ENCODE results near the gene KPRP.

The KPRP gene, protein sequence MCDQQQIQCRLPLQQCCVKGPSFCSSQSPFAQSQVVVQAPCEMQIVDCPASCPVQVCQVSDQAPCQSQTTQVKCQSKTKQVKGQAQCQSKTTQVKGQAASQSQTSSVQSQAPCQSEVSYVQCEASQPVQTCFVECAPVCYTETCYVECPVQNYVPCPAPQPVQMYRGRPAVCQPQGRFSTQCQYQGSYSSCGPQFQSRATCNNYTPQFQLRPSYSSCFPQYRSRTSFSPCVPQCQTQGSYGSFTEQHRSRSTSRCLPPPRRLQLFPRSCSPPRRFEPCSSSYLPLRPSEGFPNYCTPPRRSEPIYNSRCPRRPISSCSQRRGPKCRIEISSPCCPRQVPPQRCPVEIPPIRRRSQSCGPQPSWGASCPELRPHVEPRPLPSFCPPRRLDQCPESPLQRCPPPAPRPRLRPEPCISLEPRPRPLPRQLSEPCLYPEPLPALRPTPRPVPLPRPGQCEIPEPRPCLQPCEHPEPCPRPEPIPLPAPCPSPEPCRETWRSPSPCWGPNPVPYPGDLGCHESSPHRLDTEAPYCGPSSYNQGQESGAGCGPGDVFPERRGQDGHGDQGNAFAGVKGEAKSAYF

DNA sequence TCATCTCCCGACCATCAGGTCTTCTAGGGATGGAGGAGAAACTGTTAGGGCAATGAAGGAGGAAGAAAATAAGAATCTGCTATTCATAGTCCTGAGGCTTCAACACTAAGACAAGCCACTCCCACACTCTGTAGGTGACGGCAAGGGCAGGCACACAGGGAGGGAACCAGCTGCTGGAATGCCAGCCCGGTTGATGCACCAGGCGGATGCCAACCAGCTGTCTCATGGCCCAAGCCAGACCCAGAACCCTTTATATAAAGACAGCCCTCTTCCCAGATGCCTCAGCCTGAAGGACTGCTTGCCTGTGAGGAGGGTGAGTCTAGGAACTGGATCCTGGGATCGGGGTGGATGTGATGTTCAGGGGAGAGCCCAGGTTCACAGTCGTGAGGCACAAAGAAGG lies at the start of gene KPRP:
Gene KPRP (plus strand): TSS at position 279 of the 400 bp plus-strand sequence. CDS start 1,564 bp downstream, outside the sequence.
- no peak for DNase-seq (ENCODE audit: low read depth in 2 of 2)

DNA sequence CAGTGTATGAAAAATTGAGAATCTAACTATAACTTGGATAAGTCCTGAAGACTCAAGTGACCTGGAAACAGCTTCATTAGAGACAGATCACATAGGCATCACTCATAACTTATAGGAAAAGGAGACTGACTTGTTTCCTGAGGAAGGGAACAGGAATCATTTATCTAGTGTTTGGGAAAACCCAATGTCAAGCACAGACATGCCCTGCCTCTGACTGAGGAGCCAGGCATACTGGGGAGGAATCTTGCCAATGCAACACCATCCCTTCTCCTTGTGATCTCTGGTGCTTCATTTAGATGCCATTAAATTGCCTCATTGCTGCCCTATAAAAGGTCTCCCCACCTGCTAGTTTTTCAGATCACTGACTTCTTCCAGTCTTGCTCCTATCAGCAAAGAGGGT lies 39.6 kb upstream of the KPRP start:
- DNase-seq (ENCODE audit: low read depth in 2 of 2) = no peak

DNA sequence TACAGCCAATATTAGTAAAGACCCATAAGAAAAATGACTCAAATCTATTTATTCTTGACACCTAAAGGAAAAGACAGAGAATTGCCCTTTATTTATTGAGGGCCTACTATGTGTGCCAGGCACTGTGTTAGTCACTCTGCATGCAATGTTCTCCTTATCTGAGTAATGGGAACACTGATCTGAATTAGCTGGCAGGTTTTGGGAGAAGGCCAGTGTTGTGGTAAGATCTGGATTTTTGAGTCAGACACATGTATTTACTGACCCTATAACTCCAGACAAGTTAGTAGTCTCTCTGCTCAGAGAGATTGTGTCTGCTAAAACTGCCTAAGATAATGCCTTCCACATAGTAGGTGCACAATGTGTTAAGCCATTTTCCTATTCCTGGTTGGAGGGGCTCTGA lies 32.6 kb upstream of the KPRP start:
- no peak for DNase-seq (ENCODE audit: low read depth in 2 of 2)

DNA sequence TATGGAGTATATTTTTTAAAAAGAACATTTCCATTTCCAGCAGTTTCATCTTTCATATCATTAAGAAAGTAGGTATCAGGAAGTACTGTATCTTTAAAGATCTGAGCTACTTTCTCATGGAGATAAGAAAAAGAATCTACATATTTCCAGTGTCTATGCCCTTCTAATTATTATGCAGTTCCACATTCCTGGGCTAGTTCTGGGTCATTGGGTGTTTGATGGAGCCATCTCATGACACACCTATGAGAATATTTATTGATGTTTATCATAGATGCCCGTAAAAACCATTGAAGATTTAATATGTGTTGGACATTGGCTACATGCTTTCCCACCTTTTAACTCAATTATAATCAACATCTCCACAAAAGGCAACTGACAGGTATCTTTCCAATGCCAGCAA lies 28.8 kb upstream of the KPRP start:
- DNase-seq (ENCODE audit: low read depth in 2 of 2) = no peak

DNA sequence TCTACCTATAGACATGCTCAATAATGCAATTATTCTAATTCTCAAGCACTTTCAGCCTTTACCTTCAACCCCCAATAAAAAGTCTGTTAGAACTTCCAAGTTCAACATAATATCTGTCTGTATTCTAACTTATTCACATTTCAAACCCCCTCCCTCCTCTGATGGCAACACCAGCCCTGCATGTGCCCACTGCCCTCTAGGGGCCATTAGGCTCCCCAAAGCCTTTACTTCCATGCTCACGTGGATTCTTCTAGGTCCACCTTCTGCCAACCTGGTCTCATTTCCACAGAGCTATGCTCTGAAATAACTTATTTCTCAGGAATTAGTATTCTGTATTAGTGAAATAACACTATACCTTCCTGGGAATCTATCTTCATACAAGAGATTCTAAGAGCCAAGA lies 22.2 kb upstream of the KPRP start:
- no peak for DNase-seq (ENCODE audit: low read depth in 2 of 2)

DNA sequence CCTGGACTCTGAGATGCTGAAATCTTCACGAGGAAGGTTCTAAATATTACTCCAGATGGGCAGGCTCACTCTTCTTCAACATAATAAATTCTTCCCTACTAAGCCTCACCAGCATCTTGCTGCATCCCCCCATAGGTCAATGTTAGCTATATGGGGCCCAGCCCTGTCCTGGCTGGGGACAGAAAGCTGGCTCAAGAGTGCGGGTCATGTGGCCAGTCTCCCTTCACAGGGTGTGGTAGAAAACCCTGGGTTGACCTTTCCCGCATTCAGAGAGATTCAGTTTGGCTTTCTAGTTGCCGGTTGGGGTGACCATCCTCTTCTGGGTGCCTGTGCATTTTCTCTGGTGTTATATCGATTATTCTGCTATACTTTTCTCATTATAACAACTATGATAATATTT lies 19.8 kb upstream of the KPRP start:
- DNase-seq (ENCODE audit: low read depth in 2 of 2) = no peak

DNA sequence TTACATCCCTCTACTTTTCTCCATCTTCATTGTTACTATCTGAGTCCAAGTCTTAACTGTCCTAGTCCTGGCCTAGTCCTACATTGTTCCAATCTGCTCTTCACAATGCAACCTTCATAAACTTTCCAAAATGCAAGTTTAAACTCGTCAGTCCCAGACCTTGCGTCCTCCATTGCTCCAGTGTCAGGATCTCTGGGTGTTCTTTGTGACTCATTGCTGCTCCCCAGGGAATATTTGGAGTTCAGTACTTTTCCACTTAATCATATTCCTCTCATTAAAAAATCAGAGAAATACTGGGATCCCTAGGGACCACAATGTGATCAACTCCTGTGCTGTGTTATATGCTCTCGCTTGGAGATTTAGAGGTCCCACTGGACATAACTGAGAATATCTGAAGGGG lies 18.0 kb upstream of the KPRP start:
- no peak for DNase-seq (ENCODE audit: low read depth in 2 of 2)

DNA sequence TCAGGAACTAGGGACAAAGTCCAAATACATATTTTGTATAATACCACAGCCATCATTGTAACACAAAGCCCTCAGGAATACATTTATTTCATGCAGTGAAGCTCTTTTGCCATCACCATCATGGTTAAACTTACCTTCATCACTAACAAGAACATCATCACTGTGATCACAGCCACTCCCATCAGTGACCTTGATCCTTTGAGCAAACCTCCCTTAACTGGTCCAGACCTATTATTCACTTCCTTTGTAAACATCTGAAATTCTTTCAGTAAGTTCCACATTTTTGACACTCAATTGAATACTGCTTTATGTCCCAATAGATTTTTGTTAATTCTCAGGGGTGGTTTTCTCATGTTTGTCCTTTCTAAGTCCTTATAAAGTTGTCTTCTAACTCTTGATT lies 16.2 kb upstream of the KPRP start:
- no peak for DNase-seq (ENCODE audit: low read depth in 2 of 2)

DNA sequence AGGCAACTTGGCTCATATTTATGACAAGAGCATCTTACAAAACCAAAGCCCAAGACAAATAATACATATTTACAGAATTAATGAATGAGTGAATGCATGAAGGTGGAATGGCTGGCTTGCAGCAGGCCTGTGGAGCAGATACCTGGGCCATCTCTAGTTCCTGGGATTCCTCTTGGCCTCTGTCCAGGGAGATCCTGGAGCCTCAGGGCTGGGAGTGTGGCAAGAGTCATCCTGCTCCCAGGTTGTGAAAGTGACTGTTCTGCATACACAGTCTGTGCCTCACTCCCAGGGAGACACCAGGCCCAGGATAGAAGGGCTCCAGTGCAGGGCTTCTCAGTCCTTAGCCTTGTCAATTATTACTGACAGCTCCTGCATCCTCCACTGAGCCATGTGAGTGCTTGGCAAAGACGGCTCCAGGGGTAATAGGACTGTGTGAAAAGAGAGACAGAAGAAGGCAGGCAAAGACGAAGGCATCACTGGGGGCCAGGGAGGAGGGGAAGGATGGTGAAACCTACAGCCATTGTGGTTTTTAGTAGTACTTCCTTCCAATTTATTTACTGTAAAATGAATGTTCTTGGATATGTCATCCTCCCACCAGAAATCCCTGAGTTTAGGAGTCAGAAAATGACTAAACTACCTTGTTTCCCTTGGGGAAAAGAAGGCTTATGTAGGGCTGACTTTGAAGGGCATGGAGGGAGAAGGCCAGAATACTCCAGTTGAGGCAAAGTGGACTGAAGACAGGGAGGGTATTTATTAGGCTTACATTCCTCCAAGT lies 14.3 kb upstream of the KPRP start:
- no peak for DNase-seq (ENCODE audit: low read depth in 2 of 2)

DNA sequence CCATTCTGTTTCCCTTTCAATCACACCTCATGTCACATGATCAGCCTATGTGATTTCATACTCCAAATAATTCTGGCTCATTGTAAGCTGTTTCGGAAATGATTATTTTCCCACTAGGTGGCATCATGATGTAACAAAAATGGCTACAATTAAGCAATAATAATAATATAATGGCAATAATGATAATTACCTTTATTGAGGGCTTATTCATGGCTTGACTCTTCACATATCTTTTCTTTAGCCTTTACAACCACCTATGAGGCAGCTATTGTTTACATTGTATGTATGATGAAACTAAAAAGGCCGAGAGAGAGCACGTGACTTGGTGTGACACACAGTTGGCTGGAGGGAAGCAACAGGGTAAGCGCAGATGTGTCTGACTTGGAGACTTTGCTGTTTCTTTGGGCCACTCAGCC lies 12.5 kb upstream of the KPRP start:
- no peak for DNase-seq (ENCODE audit: low read depth in 2 of 2)

DNA sequence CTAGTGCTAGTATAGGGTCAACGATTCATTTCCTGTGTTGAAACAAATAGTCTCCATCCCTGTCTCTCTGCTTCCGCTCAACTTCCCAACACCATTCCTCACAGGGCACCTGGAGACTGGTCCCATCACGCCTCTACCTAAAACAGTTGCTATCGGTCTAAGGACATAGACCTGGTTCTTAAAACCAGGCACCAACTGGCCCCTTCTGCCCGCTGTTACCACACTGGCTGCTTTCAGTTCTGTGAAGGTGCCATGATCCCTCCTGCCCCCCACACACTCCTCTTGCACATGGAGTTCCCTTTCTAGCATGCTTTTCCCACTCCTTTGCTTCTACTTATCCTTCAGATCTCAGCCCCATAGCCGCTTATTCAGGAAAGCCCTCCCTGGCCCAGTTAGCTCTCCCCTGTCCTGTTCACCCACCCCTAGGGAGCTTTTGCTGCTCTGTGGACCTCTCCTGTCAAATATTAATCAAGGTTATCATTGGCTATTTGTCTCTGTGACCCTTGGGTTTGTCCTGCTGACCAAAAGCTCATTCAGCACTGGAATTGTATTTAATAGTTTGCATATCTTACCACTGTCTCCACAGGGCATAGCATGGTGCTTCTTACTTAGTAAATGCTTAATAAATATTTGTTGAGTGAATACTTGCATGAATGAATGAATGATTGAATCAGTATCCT lies 11.9 kb upstream of the KPRP start:
- DNase-seq (ENCODE audit: low read depth in 2 of 2) = no peak

DNA sequence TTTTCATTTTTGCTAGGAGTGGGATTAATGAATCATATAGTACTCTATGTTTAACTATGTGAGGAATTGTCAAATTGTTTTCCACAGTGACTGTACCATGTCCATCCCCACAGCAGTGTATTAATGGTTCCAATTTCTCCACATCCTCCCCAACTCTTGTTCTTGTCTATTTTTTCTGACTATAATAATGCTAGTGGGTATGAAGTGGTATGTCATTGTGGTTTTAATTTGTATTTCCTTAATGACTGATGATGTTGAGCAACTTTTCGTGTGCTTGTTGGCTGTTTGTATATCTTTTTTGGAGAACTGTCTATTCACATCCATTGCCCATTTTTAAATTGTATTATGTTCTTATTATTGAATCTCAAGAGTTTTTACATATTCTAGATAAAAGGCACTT lies 10.0 kb upstream of the KPRP start:
- DNase-seq (ENCODE audit: low read depth in 2 of 2) = no peak

DNA sequence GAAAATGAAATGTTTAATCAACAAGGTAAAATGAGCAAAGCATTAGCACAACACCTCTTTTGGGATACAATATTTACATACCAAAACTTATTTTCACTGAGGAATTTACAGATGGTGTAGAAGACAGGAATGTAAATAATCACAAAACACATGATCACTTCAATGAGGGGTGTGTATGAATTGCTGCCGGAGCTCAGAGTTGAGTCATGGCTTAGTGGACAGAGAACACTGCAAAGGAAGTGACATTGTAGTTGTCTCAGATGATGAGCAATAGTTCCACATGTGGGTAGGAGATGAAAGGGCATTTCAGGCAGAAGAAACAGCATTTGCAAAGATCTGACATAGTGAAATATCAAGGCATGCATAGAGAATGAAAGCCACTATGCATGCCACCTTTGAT lies 5.6 kb upstream of the KPRP start:
- no peak for DNase-seq (ENCODE audit: low read depth in 2 of 2)

DNA sequence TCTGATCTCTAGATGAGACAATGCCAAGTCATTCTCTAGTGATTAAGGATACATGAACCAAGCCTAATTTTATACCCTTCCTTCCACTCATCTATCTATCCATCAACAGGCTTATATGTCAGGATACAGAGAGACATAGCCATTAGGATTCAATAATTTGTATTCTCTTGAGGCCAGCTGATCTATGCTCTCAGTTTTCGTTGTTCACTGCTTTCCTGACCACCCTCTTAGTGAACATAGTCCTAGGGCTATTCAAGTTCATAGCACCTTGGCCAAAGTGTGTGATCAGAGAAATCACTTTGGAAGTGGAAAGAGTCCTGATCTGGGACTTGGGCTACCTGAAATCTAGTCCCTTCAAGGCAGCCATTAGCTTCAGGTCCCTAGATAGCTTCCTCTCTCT lies 4.2 kb upstream of the KPRP start:
- DNase-seq (ENCODE audit: low read depth in 2 of 2) = no peak

DNA sequence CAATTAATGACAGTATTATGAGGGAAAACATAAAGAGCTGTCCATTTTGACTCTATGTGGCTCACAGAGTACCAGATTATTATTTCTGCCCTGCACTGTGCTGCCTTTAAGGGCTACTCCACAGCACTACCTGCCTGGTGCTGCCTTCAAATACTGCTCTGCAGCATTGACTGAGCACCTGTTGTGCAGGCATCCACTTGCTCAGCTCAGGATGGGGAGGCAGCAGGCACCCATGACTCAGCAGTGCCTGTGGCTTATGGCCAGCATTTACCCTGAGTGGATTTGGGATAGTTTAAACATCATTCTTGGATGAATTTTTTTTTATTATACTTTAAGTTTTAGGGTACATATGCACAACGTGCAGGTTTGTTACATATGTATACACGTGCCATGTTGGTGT lies 953 bp upstream of the KPRP start:
- no peak for DNase-seq (ENCODE audit: low read depth in 2 of 2)

DNA sequence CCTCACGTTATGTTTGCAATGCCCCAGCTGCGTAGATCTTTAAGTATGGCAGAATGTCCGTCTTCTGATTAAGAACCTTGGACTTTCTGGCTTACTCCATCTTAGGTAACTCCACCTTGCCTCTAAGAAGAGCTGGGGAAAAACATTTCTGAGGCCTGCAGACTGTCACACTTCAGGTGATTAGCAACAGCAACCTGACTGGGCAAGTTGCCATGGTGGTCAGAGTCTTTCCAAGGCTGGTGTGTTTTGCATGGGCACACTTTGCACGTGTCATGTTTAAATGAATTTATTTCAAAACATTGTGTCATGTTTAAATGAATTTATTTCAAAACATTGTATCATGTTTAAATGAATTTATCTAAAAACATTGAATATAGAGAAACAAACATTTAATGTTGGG lies 811 bp downstream of the KPRP start:
- no peak for DNase-seq (ENCODE audit: low read depth in 2 of 2)

DNA sequence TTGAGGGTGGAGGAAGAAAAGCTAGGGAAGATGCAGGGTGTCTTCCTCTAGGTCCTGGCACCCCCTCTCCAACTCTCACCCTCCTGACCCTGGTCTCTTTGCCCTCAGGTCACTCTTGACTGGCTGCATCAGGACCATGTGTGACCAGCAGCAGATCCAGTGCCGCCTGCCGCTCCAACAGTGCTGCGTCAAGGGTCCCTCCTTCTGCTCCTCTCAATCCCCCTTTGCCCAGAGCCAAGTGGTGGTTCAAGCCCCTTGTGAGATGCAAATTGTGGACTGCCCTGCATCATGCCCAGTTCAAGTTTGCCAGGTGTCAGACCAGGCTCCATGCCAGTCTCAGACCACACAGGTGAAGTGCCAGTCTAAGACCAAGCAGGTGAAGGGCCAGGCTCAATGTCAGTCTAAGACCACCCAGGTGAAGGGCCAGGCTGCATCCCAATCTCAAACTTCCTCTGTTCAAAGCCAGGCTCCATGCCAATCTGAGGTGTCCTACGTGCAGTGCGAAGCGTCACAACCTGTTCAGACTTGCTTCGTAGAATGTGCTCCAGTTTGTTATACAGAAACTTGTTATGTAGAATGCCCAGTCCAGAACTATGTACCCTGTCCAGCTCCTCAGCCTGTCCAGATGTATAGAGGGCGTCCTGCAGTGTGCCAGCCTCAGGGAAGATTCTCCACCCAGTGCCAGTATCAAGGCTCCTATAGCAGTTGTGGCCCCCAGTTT lies 1.8 kb downstream of the KPRP start:
- DNase-seq (ENCODE audit: low read depth in 2 of 2) = no peak

DNA sequence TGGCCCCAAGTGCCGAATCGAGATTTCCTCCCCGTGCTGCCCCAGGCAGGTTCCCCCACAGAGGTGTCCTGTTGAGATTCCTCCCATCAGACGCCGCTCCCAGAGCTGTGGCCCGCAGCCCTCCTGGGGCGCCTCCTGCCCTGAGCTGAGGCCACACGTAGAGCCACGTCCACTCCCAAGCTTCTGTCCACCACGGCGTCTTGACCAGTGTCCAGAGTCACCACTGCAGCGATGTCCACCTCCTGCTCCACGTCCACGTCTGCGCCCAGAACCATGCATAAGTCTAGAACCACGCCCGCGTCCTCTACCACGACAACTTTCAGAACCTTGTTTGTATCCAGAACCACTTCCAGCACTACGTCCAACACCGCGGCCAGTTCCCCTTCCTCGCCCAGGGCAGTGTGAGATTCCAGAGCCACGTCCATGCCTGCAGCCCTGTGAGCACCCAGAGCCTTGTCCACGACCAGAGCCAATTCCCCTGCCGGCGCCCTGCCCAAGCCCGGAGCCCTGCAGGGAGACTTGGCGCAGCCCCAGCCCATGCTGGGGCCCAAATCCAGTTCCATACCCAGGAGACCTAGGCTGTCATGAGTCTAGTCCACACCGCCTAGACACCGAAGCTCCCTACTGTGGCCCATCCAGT lies 2.8 kb downstream of the KPRP start:
- DNase-seq (ENCODE audit: low read depth in 2 of 2) = no peak

DNA sequence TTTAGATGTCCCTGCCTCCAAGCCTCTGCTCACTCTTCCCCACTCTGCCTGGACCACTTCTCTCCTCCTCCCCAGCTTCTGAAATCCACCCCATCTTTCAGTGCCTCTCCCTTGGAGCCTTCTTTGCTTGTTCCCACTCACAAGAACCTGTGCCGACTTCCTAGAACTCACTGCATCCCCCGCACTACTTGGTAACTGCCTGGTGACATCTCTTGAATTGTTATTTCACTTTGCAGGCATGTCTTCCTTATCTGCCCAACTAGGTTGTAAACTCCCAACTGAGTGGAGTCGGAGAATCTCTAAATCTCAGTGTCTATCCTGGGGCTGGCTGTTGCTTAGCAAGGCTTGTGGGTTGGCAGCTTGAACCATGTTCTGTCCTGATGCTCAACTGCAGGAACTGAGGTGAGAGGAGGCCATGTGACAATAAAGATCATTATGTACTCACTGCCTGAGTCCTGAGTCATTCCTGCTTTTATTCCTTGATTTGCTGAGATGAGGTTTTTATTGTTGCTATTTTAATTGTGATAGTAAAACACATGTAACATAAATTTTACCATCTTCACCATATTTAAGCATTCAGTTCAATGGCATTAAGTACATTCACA lies 3.9 kb downstream of the KPRP start:
- no peak for DNase-seq (ENCODE audit: low read depth in 2 of 2)

DNA sequence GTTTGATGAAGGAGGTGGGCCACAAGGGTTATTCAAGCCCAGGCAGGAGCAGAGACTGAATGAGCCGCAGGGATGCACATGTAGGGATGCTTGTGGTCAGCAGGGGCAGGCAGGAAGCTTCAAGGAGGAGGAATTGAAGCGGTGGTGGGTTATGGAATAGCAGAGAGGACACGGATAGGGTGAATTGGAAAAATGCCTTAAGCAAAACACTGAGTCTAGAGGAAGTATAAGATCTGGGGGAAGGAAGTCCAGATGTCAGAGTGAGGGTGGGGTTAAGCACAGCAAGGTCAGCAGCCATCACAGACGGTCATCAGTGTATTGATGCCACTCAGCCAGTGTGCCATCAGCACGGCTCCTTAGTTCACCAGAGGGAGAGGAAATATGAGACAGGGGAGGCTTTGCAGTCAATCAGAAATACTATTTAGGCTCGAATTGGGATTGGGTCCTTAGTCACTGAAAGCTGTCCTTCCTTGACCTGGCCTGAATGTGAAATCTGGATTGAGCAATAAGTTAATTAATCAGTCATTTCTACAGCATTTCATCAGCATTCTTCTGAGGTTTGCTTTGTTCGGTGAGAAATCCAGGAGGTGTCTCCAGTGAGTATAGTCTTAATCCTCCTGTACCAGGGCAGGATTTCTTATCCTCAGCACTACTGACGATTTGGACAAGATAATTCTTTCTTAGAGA lies 11.2 kb downstream of the KPRP start:
- DNase-seq (ENCODE audit: low read depth in 2 of 2) = no peak
